ENCODE data around the gene CD58.

- TF ChIP-seq CTCF (IDR thresholded peaks at IDR 0.05) (no peak), POLR2A (IDR thresholded peaks at IDR 0.05) (no peak)
Observed at GRCh38 chr1:116466810-116467557, 103.8 kb downstream of the CD58 start.

Data from transverse colon (tissue), 3 donors.